ENCODE measurements around the gene ABHD16B.
"Not testable (repeated sequence)": the region's sequence is repeated elsewhere in the genome, so short reads cannot be mapped to it uniquely, and the experiment has no call there.

ABHD16B gene

DNA sequence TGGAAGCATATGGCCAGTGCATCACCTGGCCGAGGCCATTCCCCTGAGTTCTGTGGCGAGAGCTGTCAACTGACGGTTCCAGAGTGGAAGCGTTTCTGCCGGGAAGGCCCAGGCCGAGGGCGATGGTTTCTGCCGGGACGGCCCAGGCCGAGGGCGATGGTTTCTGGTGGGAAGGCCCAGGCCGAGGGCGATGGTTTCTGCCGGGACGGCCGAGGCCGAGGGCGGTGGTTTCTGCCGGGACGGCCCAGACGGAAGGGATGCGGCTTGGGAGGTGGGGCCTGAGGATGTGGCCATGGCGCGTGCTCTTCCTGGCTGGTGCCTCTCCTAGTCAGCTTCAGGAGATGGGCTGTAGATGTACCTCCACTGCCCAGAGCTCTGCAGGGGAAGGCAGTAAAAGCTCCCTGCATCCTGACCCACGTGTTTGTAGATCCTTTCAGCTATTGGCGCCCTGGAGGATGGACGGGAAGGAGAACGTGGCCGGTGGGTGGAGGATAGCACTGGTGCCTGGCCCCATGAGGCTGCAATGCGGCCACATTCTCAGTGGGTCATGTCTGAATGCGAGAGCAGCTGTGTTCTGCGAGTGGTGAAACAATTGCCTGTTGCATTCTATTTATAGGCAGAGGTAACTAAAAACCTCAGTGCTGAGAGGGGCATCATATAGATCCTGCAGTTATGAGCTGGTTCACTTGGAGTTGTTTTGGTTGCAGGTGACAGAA is 16.6 kb downstream of the ABHD16B start:
- DNase-seq (ENCODE audit: low read depth in 2 of 2, low spot score in 1 of 2), result no peak

- no peak for DNase-seq (ENCODE audit: low read depth in 2 of 2, low spot score in 1 of 2)
These were observed 17.8 kb downstream of the ABHD16B start for GRCh38 chr20:63878899-63879663.

DNA sequence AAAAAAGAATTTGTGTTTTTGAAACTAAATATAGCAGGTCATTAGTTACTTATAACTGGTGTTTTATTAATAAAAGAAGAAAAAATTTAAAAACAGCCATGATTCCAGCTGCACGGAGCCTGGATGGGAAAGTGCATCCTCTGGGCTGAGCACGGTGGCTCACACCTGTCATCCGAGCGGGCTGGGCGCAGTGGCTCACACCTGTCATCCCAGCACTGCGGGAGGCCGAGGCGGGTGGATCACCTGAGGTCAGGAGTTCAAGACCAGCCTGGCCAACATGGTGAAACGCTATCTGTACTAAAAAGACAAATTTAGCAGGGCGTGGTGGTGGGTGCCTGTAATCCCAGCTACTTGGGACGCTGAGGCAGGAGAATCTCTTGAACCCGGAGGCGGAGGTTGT is 19.6 kb downstream of the ABHD16B start:
- not testable (repeated sequence) for DNase-seq (ENCODE audit: low read depth in 2 of 2, low spot score in 1 of 2)

DNA sequence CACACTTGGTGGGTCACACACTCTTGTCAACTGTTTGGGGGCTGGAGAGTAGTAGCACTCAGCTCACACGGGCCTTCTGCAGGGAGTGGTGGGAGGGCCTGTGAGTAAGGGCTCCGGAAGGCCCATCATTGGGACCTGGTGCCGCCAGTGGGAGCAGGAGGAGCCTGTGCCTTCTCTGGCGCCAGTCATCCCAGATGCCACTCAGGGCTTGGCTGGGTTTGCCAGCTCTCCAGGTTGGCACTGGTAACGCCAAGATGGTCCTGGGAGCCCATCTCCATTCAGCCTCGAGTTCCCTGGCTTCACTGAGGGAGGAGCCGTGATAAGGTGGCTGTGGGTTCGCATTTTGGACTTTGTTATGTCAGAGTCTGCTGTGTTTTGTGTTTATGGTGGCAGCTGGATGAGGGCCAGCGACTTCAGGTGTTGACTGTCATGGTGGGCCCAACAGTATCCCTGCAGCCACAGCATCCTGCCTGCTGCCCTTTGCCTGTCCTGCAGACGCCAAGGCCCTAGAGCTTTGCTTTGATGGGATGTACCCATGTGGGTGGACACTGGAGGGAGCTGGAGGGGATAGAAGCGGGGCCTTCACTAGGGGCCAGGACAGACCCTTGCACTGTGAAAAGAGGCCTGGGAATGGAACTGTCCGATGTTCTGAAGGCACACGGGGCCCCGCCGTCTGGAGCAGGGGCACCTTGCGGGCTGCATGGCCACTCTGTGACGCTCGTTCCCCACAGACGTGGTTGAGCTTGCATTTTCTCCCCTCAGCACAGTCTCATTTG is 20.3 kb downstream of the ABHD16B start:
- DNase-seq (ENCODE audit: low read depth in 2 of 2, low spot score in 1 of 2), result no peak

DNA sequence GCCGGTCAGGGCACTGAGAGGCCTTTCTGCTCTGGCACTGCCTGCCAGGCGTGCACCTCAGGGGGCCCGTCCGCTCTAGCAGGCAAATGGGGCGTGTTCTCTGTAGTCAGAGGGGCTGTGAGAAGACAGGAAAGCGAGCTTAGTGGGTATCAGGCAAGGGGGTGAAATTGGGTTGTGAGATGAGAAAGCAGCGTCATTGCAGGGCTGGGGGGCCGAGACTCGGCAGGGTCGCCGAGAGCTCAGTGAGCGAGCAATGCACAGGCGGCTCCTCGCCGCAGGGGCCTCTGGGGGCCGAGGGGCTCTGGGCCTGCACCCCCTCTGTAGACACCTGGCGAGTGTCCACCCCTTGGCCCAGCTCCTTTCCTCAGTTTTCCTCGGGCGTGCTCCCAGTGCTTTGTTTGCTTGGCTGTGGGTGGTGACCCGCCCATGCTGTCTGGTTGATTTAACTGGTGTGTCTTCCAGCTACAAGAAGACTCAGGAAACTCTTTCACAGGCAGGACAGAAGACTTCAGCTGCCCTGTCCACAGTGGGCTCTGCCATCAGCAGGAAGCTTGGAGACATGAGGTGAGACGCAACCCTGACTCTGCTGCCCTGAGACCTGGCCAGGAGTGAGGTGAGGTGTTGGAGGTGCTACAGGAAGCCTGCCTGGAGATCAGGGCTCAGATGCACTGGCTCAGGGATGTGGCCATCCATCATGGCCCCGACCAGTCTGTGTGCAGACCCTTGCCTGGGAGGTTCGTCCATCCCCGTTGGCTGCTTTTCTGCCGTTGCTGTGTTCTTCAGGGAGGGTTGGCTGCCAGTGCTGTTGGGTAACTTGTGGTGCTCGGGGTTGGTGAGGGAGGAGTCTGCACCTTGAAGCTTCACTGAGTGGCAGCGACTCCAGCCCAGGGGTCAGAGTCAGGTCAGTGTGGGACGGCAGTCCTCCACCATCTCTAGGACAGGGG is 21.2 kb downstream of the ABHD16B start:
- no peak for DNase-seq (ENCODE audit: low read depth in 2 of 2, low spot score in 1 of 2)

- no peak for DNase-seq (ENCODE audit: low read depth in 2 of 2, low spot score in 1 of 2)
These were observed 21.9 kb downstream of the ABHD16B start for GRCh38 chr20:63883201-63883593.

DNA sequence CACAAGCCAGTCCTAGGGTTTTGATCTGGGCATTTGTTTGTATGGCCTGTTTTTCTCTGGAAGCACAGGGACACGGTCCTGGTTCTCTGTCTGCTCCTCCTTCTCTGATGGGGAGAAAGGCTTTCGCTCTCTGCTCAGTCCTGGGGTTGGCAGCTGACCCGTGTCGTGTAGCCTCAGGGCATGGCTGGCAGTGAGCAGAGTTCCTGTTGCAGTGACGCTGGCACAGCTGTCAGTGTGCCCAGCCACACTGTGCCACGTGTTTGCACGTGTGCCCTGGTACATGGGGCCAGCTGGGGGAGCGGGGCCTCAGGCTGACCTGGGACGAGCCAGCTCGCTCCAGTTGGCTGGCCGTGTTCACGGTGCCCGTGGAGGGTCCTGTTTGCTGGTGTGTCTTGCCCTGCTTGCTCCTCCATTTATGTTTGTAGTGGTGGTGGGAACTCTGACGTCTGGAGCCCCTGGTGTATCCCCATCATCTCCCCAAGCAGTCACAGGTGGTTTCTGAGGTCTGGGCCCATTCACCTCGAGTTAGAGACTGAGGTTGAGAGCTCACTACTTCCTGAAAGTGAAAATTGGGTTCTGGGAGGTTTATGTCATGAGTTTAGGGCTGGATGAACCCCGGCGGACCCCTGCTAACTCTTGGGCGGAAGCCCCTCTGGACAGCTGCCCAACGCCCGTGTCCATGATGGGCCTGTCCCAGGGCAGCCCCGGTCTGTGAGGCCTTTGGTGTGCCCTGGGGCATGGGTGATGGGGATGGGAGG is 23.4 kb downstream of the ABHD16B start:
- DNase-seq (ENCODE audit: low read depth in 2 of 2, low spot score in 1 of 2), result no peak

GRCh38 chr20:63885264-63886053 is 24.2 kb downstream of the ABHD16B start:
- no peak for DNase-seq (ENCODE audit: low read depth in 2 of 2, low spot score in 1 of 2)

DNA sequence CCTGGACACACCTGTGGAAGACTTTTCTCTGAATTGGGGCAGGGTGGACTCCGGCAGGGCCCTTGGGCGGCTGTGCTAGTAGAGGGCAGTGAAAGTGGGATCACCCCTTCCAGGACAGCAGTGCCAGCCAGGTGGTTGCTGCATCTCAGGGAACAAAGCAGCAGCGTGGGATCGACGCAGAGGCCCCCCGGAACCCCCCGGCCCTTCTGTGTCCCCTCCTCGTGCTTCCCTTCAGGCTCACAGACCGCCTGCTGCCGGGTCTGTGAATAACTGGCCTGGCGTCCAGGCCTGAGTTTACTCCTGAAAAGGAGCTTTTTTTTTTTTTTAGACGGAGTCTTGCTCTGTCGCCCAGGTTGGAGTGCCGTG is 24.7 kb downstream of the ABHD16B start:
- DNase-seq (ENCODE audit: low read depth in 2 of 2, low spot score in 1 of 2), result no peak

GRCh38 chr20:63886921-63887320 is 25.6 kb downstream of the ABHD16B start:
- no peak for DNase-seq (ENCODE audit: low read depth in 2 of 2, low spot score in 1 of 2)

GRCh38 chr20:63889241-63890200 is 28.2 kb downstream of the ABHD16B start:
- no peak for DNase-seq (ENCODE audit: low read depth in 2 of 2, low spot score in 1 of 2)

GRCh38 chr20:63890201-63890576 is 28.9 kb downstream of the ABHD16B start:
- no peak for DNase-seq (ENCODE audit: low read depth in 2 of 2, low spot score in 1 of 2)

DNA sequence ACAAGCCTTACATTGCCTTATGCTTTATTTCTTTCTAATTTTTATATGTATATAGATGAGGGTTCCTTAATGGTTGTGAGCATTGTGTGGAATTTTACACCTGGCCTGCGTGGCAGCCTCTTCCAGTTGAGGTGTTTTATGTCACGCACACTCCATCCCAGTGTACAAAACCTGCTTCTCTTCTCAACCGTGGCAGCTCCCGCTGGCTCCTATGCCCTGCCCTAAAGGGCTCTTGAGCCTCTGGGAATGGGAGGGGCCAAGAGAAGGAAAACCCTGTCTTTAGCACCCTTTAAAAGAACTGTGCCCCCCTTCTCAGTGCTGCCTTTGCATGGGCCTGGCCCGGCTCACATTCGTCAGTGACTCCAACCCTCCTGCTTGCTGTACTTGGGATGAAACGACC is 29.3 kb downstream of the ABHD16B start:
- no peak for DNase-seq (ENCODE audit: low read depth in 2 of 2, low spot score in 1 of 2)

DNA sequence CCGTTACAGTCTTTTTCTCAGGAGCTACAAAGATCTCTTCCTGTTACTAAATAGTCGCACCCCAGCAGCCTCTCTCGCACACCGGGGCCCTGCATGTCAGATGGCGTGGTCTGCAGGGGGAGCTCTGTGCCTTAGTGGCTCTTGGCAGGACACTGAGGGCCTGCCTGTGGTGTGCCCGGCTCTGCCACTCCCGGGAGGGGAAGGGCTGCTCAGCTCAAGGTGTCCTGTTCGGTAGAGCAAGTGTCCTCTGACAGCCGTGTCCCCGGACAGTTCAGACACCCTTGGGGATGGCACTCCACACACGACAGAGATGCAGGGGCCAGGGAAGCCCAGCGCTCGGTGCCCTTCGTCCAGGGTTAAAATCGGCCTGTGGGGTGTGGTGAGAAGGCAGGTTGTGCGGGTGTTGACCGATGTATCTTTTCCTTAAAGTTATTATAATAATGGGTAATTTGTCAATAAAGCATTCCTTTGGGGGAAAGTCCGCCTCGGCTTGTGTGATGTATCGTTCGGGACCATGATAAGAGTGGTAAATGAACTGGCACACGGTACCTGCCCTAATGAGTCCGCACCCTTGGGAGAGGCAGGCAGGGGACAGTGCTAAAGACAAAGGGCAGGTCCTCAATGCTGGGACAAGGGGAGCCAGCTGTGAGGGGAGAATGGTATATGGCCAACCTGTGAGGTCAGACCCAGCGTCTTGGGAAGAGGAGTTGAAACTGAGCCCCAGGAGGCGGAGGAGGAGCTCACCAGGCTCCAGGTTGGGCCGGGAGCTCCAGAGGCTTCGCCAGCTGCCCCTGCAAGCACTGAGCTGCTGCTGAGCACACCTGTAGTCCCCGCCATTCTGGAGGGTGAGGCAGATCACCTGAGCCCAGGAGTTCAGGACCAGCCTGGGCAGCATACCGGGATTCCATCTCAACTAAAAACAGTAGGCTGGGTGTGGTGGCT is 30.0 kb downstream of the ABHD16B start:
- DNase-seq (ENCODE audit: low read depth in 2 of 2, low spot score in 1 of 2), result no peak

- no peak for DNase-seq (ENCODE audit: low read depth in 2 of 2, low spot score in 1 of 2)
These were observed 31.1 kb downstream of the ABHD16B start for GRCh38 chr20:63892402-63892801.

- DNase-seq (ENCODE audit: low read depth in 2 of 2, low spot score in 1 of 2), result no peak
These were observed 32.7 kb downstream of the ABHD16B start for GRCh38 chr20:63893999-63894357.
